ENCODE measurements around the gene NDUFV3.

The NDUFV3 gene

DNA sequence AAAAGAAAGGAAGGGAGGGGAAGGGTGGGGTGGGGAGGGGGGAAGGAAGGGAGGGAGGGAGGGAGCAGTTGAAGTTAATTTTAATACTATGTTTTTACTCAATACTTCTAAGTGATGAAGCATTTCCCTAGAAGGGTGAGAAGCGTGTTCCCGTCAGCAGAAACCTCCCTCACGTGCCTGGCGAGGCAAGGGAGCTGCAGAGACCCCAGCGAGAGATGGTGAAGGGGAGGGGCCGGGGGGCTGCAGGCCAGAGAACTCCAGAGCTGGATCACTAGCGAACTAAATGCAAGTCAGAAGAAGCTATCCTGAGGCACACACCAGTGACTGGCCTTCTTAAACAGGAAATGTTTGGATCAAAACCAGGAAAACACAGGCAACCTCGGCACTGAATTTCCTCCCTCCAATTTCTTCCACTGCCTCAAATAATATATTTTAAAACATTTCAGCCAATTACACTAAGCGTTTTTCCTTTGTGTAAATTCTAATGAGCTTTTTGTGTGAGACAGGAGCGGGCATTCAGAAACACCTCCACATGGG, 31.7 kb upstream of the NDUFV3 start:
- Histone ChIP-seq H3K36me3 (ENCODE audit: control insufficient read depth, low read length) (peaks cover 92% of the 10 kb centered on the region), H3K79me2 (ENCODE audit: control insufficient read depth, low read length) (peaks cover 92% of the 10 kb centered on the region), H4K20me1 (ENCODE audit: control insufficient read depth, insufficient read depth, low read depth, low read length) (peaks cover 6% of the 10 kb centered on the region; the same call in 1 of the 2 replicates)

DNA sequence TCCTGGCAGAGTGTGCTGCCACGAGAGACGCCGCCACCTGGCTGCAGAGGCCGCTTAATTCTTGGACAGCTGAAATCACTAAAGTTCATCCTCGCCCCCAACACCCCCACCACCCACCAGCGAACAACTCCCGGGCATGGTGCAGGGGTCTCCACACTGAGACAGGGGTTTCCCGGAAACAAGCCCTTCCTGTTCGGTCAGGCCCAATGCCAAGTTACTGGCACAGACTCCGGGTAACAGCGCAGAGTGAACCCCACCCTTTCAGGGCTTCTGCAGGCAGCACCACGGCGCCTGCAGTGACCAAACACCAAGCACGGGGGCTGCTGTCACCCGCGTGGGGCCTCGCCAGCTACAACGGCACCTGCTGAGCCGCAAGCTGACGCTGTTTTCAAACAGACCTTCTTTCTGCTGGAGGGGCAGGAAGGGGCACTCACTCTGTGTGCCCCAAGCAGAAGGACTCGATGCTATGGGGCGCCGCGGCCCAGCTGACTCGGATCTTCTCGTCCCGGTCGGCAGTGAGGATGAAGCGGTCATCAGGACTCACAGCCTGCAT, 31.2 kb upstream of the NDUFV3 start:
- Histone ChIP-seq H3K4me2 (ENCODE audit: low read length) (no peak overlapping the region), H3K9me3 (ENCODE audit: control insufficient read depth, insufficient read depth, low read length) (no peaks in the 10 kb centered on the region), H3K79me2 (ENCODE audit: control insufficient read depth, low read length) (peaks cover 92% of the 10 kb centered on the region), H3K27me3 (ENCODE audit: control insufficient read depth, low read length) (no peaks in the 10 kb centered on the region), H3K36me3 (ENCODE audit: control insufficient read depth, low read length) (peaks cover 92% of the 10 kb centered on the region), H3K9me2 (replicated peaks; ENCODE audit: control insufficient read depth, low read length) (no peaks in the 10 kb centered on the region), H4K20me1 (ENCODE audit: control insufficient read depth, insufficient read depth, low read depth, low read length) (peaks cover 9% of the 10 kb centered on the region), H3K4me3 (ENCODE audit: low read length) (no peak overlapping the region), H3F3A (ENCODE audit: control insufficient read depth, insufficient read depth) (no peaks in the 10 kb centered on the region), H3K27ac (ENCODE audit: low read depth, low read length) (no peak overlapping the region), H3K4me1 (ENCODE audit: control insufficient read depth, low read length) (no peaks in the 10 kb centered on the region)
- TF ChIP-seq, protein P1, sequence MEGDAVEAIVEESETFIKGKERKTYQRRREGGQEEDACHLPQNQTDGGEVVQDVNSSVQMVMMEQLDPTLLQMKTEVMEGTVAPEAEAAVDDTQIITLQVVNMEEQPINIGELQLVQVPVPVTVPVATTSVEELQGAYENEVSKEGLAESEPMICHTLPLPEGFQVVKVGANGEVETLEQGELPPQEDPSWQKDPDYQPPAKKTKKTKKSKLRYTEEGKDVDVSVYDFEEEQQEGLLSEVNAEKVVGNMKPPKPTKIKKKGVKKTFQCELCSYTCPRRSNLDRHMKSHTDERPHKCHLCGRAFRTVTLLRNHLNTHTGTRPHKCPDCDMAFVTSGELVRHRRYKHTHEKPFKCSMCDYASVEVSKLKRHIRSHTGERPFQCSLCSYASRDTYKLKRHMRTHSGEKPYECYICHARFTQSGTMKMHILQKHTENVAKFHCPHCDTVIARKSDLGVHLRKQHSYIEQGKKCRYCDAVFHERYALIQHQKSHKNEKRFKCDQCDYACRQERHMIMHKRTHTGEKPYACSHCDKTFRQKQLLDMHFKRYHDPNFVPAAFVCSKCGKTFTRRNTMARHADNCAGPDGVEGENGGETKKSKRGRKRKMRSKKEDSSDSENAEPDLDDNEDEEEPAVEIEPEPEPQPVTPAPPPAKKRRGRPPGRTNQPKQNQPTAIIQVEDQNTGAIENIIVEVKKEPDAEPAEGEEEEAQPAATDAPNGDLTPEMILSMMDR (IDR thresholded peaks at IDR 0.05; ENCODE audit: low read depth, low read length, poor library complexity, severe bottlenecking), result no peak
- no peak for TF ChIP-seq EZH2phosphoT487 (IDR thresholded peaks at IDR 0.05; ENCODE audit: borderline replicate concordance, low read length)

More for the DNA sequence above, 31.7 kb upstream of the NDUFV3 start:
- Histone ChIP-seq H3F3A (ENCODE audit: control insufficient read depth, insufficient read depth) (no peaks in the 10 kb centered on the region), H3K4me1 (ENCODE audit: control insufficient read depth, low read length) (no peaks in the 10 kb centered on the region), H3K9me2 (replicated peaks; ENCODE audit: control insufficient read depth, low read length) (no peaks in the 10 kb centered on the region), H3K4me3 (ENCODE audit: low read length) (no peak overlapping the region), H3K27ac (ENCODE audit: low read depth, low read length) (no peak overlapping the region), H3K9me3 (ENCODE audit: control insufficient read depth, insufficient read depth, low read length) (no peaks in the 10 kb centered on the region), H3K27me3 (ENCODE audit: control insufficient read depth, low read length) (no peaks in the 10 kb centered on the region), H3K4me2 (ENCODE audit: low read length) (no peak overlapping the region)
- TF ChIP-seq, protein P1 (IDR thresholded peaks at IDR 0.05; ENCODE audit: low read depth, low read length, poor library complexity, severe bottlenecking), result no peak
- no peak for TF ChIP-seq EZH2phosphoT487 (IDR thresholded peaks at IDR 0.05; ENCODE audit: borderline replicate concordance, low read length)

DNA sequence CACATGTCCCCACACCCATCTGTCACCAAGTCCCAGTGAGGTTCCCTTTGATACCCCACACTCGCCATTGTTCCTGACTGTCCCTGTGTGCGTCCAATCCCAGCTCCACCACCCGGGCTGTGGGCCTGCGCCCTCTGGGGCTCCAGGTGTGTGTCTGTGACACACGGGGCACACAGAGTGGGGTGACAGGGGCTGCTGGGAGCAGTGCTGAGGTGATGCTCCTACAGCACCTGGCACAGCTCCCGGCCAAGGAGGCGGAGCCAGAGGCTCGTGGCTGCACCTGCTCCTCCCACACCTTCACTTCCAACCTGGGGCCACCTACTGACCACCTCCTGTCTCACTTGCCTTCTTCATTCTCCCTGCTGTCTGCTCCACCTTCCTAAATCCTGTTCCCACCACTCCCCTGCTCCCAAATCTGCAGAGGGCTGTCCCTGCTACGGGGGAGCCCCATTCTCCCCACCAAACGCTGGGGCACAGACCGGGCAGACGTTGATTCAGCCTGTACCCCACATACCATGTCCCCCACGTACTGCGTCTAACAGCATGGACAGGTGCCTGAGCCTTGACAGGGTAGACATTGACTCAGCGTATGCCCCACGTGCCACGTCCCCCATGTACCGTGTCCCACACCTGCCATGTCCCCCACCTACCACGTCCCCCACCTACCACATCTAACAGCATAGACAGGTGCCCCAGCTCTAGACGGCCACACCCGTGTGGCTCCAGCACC, 30.2 kb upstream of the NDUFV3 start:
- no peaks in the 10 kb centered on the region for H3F3A ChIP-seq (ENCODE audit: control insufficient read depth, insufficient read depth)
- no peaks in the 10 kb centered on the region for H3K9me3 ChIP-seq (ENCODE audit: control insufficient read depth, insufficient read depth, low read length)
- peaks cover 89% of the 10 kb centered on the region for H3K36me3 ChIP-seq (ENCODE audit: control insufficient read depth, low read length)
- H3K27ac ChIP-seq (ENCODE audit: low read depth, low read length), result no peak overlapping the region
- H3K79me2 ChIP-seq (ENCODE audit: control insufficient read depth, low read length), result peaks cover 92% of the 10 kb centered on the region
- H3K9me2 ChIP-seq (replicated peaks; ENCODE audit: control insufficient read depth, low read length), result no peaks in the 10 kb centered on the region
- H3K27me3 ChIP-seq (ENCODE audit: control insufficient read depth, low read length), result no peaks in the 10 kb centered on the region
- H3K4me1 ChIP-seq (ENCODE audit: control insufficient read depth, low read length), result no peaks in the 10 kb centered on the region
- TF ChIP-seq, protein P1 (IDR thresholded peaks at IDR 0.05; ENCODE audit: low read depth, low read length, poor library complexity, severe bottlenecking), result no peak
- no peak for TF ChIP-seq EZH2phosphoT487 (IDR thresholded peaks at IDR 0.05; ENCODE audit: borderline replicate concordance, low read length)
- no peak overlapping the region for H3K4me2 ChIP-seq (ENCODE audit: low read length)
- H4K20me1 ChIP-seq (ENCODE audit: control insufficient read depth, insufficient read depth, low read depth, low read length), result peaks cover 6% of the 10 kb centered on the region; the same call in 1 of the 2 replicates
- H3K4me3 ChIP-seq (ENCODE audit: low read length), result no peak overlapping the region
